HS-27A (cell line): ENCODE results near the gene CRX.
A peak's percentile ranks its signal among the peaks of the same experiment; 100 is the strongest.
"Not testable (repeated sequence)": the region's sequence is repeated elsewhere in the genome, so short reads cannot be mapped to it uniquely, and the experiment has no call there.

Source experiments
- DNase-seq: peaks from one replicate; pipeline ENCODE4 v3.0.0-alpha.2; 2012; ENCODE audit warnings: low read depth, missing footprints

Gene CRX

DNA sequence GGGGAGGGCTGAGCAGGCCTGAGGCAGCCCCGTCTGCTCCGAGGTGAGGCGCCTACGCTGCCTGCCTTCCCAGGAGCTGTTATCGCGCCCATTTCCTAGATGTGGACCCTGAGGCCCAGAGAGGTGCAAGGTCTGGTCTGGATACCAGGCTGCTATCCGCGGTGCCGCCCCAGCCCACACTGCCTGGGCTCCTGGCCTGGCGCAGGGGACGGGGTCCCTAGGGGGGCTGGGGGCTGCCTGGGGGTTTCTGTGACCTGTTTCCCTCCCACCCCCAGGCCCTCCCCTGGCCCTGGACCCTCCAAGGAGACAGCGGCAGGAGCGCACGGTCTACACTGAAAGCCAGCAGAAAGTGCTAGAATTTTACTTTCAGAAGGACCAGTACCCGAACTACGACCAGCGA is 38.1 kb downstream of the CRX start:
- DNase-seq: not testable (repeated sequence)

DNA sequence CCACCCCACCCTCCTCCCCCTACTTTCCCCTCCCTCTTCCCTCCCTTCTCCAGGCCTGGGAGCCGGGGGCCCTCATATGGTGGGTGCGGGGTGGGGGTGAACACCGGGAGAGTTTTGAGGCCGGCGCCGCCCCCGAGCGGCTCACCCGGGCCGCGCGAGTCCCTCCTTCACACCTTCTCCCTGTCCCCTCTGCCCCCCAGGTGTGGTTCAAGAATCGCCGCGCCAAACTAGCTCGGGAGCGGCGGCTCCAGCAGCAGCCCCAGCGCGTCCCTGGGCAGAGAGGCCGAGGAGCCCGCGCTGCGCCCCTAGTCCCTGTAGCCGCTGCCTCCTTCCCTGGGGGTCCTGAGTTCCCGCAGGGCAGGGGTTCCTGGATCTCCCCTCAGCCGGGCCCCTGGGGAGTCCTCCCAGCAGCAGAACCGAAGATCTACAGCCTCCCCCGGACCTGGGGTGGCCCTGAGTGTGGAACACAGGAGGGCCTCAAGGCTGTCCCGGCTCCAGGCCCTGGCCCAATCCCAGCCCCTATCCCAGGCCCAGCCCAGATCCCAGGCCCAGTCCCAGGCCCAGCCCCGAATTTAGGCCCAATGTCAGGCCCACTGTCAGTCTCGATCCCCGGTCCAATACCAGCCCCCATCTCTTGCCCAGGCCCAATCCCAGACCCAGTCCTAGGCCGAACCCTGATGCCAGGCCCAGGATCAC is 39.0 kb downstream of the CRX start:
- DNase-seq: no peak

DNA sequence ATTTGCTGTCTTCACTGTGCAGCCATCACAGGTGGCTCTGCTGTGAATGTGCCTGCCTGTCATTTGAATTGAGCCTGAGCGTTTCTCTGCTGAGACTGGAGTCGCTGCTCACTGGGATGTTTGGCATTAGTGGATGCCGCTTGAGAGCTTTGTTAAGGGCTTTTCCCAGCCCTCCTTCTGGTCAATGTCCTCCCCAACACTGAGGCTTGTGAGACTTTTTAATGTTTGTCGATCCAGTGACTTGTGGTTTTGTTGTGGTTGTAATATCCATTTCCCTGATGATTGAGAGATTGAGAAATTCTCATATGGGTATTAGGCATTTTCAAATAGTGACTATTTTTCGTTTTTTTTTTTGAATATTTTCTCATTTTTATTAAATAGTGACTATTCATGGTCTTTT is 39.9 kb downstream of the CRX start:
- no peak for DNase-seq

DNA sequence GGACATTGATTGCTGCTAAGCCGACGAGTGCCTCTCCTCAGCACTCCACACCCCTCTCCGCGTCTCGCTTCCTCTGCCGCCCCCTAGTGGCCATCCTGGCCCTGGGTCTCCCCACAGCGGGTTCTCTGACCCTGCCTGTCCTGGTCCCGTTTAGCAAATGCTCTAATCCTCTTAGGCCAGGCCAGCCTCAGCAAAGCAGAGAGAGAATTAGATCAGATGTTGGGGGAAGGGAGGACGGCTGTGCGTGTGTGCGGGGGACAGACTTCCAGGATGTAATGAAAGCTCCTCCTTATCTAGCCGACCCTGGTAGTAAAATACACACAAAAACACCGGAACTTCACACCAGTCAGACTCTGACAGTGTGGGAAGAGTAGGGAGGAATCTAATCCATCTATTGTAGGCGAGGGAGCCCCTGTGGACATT is 41.8 kb downstream of the CRX start:
- DNase-seq: peak; percentile 34

DNA sequence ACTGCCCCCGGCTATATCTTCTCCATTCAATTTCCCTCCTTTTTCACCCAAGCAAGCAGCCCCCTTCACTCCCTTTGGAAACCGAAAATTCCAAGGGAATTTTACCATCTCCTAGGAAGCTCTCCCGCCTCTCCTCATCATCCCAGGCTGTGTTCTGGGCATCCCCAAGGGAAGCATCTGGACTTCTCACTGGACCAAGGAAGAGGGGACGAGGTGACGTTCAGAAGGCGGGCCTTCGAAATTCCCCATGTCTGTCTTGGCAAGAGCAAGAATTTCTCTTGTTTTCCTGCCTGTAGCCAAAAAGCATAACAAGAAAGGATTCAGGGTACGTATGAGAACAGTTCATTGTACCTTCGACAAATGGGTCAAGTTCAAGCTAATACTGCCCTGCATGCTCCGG is 43.4 kb downstream of the CRX start:
- no peak for DNase-seq

DNA sequence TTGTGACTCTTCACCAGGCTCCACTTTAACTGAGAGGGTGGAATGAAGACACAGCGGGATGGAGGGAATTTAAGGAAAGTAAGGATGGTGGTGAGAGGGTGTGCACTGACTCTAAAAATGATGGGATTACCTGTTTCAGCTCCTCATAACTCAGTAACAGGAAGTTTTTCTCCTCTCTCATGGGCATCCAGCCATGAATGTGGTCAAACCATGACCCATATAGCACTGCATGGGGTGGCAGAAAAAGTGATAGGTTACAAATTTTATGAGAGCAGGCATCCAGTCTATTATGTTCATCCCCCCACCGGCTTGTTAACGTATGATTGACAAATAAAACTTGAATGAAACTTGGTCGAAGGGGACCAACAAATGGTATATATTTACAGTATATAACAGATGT is 57.2 kb downstream of the CRX start:
- no peak for DNase-seq

DNA sequence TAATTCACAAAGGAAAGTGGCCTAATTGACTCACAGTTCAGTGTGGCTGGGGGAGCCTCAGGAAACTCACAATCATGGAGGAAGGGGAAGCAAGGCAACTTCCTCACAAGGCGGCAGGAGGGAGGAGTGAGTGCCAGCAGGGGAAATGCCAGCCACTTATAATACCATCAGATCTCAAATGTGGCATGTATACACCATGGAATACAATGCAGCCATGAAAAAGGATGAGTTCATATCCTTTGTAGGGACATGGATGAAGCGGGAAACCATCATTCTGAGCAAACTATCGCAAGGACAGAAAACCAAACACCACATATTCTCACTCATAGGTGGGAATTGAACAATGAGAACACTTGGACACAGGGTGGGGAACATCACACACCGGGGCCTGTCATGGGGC is 57.6 kb downstream of the CRX start:
- not testable (repeated sequence) for DNase-seq

DNA sequence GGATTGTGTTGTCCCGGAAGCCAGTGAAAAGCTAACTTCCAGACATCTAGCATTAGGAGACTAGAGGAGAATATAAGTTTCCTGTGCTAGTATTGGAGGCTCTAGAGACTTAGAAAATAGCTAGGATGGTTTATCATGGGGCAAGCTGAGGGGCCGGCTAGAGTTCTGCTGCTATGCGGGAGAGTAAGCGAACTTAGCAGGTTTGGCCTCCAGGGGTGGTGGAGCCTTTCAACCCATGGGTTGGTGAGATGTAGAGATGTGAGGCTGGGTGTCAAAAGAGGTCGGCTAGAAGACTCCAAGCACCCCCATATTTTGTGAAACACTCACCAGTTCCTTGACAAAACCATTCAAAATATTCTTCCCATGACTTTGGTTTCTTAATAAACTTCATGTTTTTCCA is 60.0 kb downstream of the CRX start:
- DNase-seq: no peak

DNA sequence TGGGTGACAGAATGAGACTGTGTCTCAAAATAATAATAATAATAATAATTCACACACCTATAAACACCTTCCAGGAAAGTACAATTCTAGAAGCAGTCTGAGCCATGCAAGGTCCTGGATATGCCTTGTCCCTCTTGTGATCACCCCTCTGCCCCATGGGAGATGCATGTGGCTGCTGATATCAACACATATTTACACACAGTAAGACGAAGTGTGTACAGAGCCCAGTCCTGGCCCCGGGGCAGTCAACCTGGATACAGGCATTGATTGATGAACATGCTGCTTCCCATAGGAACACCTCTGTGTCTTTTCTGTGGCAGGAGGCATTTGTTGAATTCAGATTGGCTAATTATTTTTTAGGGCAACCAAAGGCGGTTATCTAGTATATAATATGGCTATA is 61.2 kb downstream of the CRX start:
- no peak for DNase-seq

DNA sequence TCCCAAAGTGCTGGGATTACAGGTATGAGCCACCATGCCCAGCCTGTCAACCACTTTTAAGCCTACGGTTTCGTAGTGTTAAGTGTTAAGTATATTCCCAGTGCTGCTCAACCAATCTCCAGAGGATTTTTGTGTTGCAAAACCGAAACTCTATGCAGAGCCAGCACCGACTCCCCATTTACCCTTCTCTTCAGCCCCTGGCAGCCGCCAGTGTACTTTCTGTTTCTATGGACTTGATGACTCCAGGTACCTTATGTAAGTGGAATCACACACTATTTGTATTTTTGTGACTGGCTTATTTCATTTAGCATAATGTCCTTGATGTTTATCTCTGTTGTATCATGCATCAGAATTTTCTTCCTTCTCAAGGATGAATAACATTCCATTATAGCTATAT is 63.3 kb downstream of the CRX start:
- no peak for DNase-seq

DNA sequence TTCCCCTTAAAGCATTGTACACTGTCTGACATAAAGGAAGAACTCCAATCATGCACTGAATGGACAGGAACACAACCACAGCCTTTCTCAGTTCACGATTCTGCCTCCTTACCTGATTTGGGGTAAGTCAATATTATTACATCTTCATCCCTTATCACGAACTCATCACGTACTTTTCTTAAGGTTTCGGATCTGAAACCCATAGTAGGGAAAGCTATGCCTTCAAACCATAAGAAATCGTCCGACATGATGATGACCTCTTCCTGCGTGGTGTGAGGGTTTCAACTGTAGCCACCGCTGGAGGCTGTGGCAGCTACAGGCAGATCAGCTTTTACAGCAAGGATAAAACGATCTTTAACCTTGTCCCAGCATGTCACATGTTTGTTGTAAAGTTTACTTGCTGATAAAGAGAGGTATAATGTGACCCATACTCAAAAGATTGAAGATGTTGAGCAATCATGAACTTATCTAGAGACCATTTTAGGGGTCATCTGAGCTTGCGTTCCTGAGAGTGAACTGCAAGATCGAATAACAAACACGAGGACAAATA is 64.3 kb downstream of the CRX start, which contains the start of gene SULT2A1:
Gene SULT2A1, minus strand, starts transcription at position 306 of the 550 bp plus-strand sequence. Its CDS starts 58 bp downstream, at position 248.
- DNase-seq: no peak

DNA sequence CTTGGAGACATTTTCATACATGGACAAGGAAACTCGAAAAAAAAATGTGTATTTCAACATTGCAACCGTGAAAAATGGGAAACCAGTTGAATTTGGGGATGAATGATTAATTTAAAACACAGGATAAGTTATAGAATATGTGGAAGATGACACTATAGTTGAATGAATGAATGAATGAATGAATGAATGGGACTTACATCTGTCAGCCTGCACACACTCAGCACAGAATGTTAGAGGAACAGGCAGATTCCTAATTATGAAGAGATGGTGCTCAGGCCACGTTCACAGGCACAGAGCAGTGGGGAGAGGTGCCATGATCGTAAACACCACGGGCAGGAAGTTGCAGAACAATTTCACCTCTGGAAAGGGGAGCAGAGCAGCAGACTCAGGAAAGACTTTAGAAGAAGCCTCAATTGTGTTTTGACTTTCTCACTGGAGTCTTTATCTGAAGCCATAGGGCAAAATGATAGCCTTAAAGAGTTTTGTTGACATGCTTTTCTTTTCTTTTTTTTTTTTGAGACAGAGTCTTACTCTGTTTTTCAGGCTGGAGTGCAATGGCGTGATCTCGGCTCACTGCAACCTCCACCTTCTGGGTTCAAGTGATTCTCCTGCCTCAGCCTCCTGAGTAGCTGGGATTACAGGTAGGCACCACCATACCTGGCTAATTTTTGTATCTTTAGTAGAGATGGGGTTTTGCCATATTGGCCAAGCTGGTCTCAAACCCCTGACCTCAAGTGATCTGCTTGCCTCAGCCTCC is 69.3 kb downstream of the CRX start:
- DNase-seq: no peak

DNA sequence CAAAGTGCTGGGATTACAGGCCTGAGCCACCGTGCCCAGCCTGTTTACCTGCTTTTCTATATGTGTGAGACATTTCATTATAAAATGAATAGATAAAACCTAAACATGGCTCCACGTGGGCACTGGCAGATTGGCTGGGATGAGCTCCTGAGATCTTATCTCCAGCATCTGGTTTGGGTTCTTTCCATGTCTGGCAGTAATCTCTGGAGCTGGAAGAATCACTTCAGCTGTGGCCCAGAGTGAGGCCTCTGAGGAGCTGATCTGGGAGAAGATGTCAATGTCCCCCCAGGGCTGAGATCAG is 69.8 kb downstream of the CRX start:
- DNase-seq: no peak

DNA sequence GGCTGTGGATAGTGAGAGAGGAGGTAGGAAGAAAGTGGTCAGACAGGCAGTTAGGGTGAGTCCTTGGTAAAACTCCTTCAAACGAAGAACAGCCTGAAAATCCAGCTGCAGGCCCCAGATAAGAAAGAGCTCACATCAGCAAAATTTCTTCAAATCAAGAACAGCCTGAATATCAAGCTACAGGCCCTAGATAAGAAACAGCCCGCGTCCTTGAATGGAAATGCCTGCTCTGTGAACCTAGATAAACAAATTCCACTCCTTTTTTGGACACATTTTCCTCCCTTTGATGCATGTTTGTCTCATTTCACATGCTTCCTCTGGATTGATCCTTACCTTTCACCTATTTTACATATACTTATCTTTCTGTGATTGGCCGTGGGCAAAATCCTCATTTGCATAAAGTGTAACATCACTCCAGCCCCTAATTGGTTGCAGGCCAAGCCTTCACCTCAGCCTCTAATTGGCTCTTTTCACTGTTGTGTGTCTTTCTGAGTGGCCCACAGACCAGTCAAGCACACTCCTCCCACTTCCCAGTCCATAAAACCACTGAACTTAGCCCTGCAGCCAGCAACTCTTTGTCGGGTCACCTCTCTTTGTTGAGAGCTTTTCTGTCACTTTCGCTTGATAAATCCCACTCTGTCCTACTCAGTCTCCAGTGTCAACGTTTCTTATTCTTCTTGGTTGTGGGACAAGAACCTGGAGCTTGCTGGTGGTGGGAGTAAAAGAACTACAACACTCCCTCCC is 70.4 kb downstream of the CRX start:
- no peak for DNase-seq
